GM23338 (cell line): ENCODE results near the gene FOXR1. TPM values are rescaled to one million over a fixed set of nuclear protein-coding genes. Genes with fewer than 3 reads are reported as not detected.
A peak's percentile ranks its signal among the peaks of the same experiment; 100 is the strongest.

Source experiments
- ATAC-seq: fragments of 200-7000 bp; cut with Tn5 transposase; 3 replicates; pipeline ENCODE4 v1.9.1; 2020
- DNase-seq: peaks from one replicate; pipeline ENCODE4 v3.0.0-alpha.2; 2015; ENCODE audit warnings: low spot score
- H2AFZ ChIP-seq: fragments of 200-600 bp; sonication (generic); 2 replicates; pipeline ENCODE4 v1.8.0; 2016; ENCODE audit warnings: antibody characterized with exemption, mild to moderate bottlenecking, moderate library complexity
- H3F3A ChIP-seq: fragments of 200-600 bp; sonication (generic); replicated peaks from 2 replicates; pipeline ENCODE4 v1.8.0; 2017; ENCODE audit warnings: antibody characterized with exemption, mixed run types, low read depth
- H3K27ac ChIP-seq: fragments of 200-600 bp; sonication (generic); 2 replicates; pipeline ENCODE4 v1.6.1; 2016; ENCODE audit warnings: low read depth
- H3K27me3 ChIP-seq: fragments of 200-600 bp; sonication (generic); 2 replicates; pipeline ENCODE4 v1.8.0; 2016; ENCODE audit warnings: mild to moderate bottlenecking, mixed run types, moderate library complexity; ENCODE audit not compliant: insufficient read depth
- H3K36me3 ChIP-seq: fragments of 200-600 bp; sonication (generic); 2 replicates; pipeline ENCODE4 v1.8.0; 2016; ENCODE audit warnings: mild to moderate bottlenecking; ENCODE audit not compliant: insufficient read depth
- H3K4me1 ChIP-seq: fragments of 200-600 bp; sonication (generic); 2 replicates; pipeline ENCODE4 v1.8.0; 2016; ENCODE audit warnings: mild to moderate bottlenecking, moderate library complexity; ENCODE audit not compliant: insufficient read depth
- H3K4me2 ChIP-seq: fragments of 200-600 bp; sonication (generic); 2 replicates; pipeline ENCODE4 v1.7.1; 2017; ENCODE audit warnings: mixed run types
- H3K4me3 ChIP-seq: fragments of 200-600 bp; sonication (generic); 2 replicates; pipeline ENCODE4 v1.6.1; 2016; ENCODE audit warnings: mixed run types
- H3K79me2 ChIP-seq: fragments of 200-600 bp; sonication (generic); replicated peaks from 2 replicates; pipeline ENCODE4 v1.8.0; 2017; ENCODE audit warnings: mild to moderate bottlenecking; ENCODE audit not compliant: insufficient read depth
- H3K9me2 ChIP-seq: fragments of 200-600 bp; sonication (generic); 2 replicates; pipeline ENCODE4 v1.8.0; 2017; ENCODE audit not compliant: insufficient read depth
- H4K20me1 ChIP-seq: fragments of 200-600 bp; sonication (generic); replicated peaks from 2 replicates; pipeline ENCODE4 v1.8.0; 2017; ENCODE audit warnings: mild to moderate bottlenecking; ENCODE audit not compliant: insufficient read depth
- H3K27ac Mint-ChIP-seq: 2 replicates; pipeline ENCODE4 v1.8.0; 2020; ENCODE audit warnings: inconsistent platforms, mild to moderate bottlenecking, moderate library complexity, mixed read lengths
- H3K27me3 Mint-ChIP-seq: 3 replicates; pipeline ENCODE4 v1.8.0; 2022; ENCODE audit warnings: low read depth, mild to moderate bottlenecking, moderate library complexity, mixed read lengths, inconsistent platforms; ENCODE audit not compliant: insufficient read depth, poor library complexity
- H3K36me3 Mint-ChIP-seq: 3 replicates; pipeline ENCODE4 v1.8.0; 2021; ENCODE audit warnings: low read depth, mild to moderate bottlenecking, inconsistent platforms, moderate library complexity, mixed read lengths
- H3K4me1 Mint-ChIP-seq: 3 replicates; pipeline ENCODE4 v1.8.0; 2020; ENCODE audit warnings: mild to moderate bottlenecking, inconsistent platforms, mixed read lengths
- H3K4me3 Mint-ChIP-seq: 3 replicates; pipeline ENCODE4 v1.8.0; 2021; ENCODE audit warnings: moderate library complexity, mild to moderate bottlenecking, inconsistent platforms, mixed read lengths
- H3K9me3 Mint-ChIP-seq: 3 replicates; pipeline ENCODE4 v1.8.0; 2020; ENCODE audit warnings: moderate library complexity, mild to moderate bottlenecking, inconsistent platforms, mixed read lengths
- CREB1 ChIP-seq: fragments of 250-450 bp; sonication (Bioruptor Pico); IDR thresholded peaks from 2 replicates; pipeline ENCODE4 v1.5.0; 2020; ENCODE audit warnings: low read depth, mild to moderate bottlenecking, moderate library complexity
- EZH2 ChIP-seq: fragments of 200-600 bp; sonication (generic); IDR thresholded peaks from one replicate; pipeline ENCODE4 v1.8.0; 2017; ENCODE audit warnings: antibody characterized with exemption, mild to moderate bottlenecking, low read depth; ENCODE audit not compliant: unreplicated experiment
- NANOG ChIP-seq: IDR thresholded peaks from 2 replicates; pipeline ENCODE4 v1.6.1; 2016; ENCODE audit warnings: antibody characterized with exemption, borderline replicate concordance
- POLR2AphosphoS5 ChIP-seq: IDR thresholded peaks from 2 replicates; pipeline ENCODE4 v1.6.1; 2016; ENCODE audit warnings: antibody characterized with exemption, low read depth
- STAT1 ChIP-seq: IDR thresholded peaks from one replicate; pipeline ENCODE4 v1.6.1; 2016; ENCODE audit warnings: antibody characterized with exemption; ENCODE audit not compliant: unreplicated experiment
- polyA plus RNA-seq: library from polyadenylated mRNA; unstranded; fragments of >200 nt; fragmentation: Nextera tagmentation; extraction: Ambion mirVana; gene quantifications from 2 replicates; pipeline ENCODE4 v1.2.1, GENCODE V29; 2016
- total RNA-seq: library from RNA; depleted of rRNA; stranded (reverse); fragments of >200 nt; shearing (Covaris generic); gene quantifications from 2 replicates; pipeline ENCODE4 v1.2.3, GENCODE V29; 2014
- TF ChIP-seq, protein P1 (sequence below), 2 experiments: fragments of 200-600 bp in 1 of 2; sonication (generic) in 1 of 2; conservative IDR thresholded peaks; 2 replicates each; pipeline versions ENCODE4 v1.5.1 to v1.6.1; 2016 to 2017; ENCODE audit warnings: antibody characterized with exemption in 2 of 2, low read depth in 2 of 2, mild to moderate bottlenecking in 2 of 2, moderate library complexity in 1 of 2
- TF ChIP-seq, protein P2 (sequence below): IDR thresholded peaks from 2 replicates; pipeline ENCODE4 v1.6.1; 2016; ENCODE audit warnings: antibody characterized with exemption
- TF ChIP-seq, protein P3 (sequence below): fragments of 250-450 bp; sonication (Bioruptor Pico); IDR thresholded peaks from 2 replicates; pipeline ENCODE4 v1.5.0; 2020; ENCODE audit warnings: mild to moderate bottlenecking, moderate library complexity

Gene FOXR1
- total and polyA plus RNA-seq, 2 experiments from 2014 or later = not detected

DNA sequence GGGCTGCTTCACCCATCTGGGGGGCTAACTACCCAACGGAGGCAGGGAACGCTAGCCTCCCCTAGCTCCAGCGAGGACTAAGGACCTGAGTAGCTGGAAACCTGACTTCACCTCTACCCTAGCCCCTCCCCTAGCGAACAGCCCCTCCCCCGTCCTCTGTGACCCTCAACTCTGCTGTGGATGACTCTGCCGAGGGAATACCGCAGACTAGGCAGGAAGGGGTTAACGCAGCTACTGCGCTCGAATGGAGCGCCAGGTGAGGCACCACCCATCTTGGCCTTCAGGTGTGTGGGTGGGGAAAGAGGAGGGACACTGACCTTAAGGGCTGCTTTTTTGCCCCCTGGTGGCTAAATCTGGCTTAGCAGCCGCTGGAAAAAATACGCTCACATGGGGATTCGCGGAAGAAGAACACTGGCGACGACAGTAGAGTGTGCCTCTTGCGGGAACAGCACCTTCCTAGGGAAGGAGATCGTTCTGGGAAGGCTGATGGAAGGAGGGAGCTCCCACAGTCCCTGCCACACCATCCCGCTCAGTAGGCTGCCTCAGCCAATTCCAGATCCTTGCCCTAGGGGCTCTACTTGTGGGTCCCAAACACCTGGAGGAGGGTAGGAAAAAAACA, 41.4 kb upstream of the FOXR1 start:
- Histone ChIP-seq H3K27me3 (peaks cover 13% of the 10 kb centered on the region), H3K9me2 (no peaks in the 10 kb centered on the region), H4K20me1 (no peaks in the 10 kb centered on the region), H2AFZ (no peak overlapping the region), H3K4me1 (peaks cover 25% of the 10 kb centered on the region), H3K79me2 (peaks cover 2% of the 10 kb centered on the region), H3F3A (no peaks in the 10 kb centered on the region; the same call in 1 of the 2 replicates), H3K4me3 (peak overlapping the region; percentile 99), H3K27ac (peak overlapping the region; percentile 82), H3K36me3 (no peaks in the 10 kb centered on the region), H3K4me2 (peak overlapping the region; percentile 97)
- peak; percentile 66 for ATAC-seq
- H3K27ac Mint-ChIP-seq = peak overlapping the region; percentile 90
- H3K36me3 Mint-ChIP-seq = peaks cover 3% of the 10 kb centered on the region; the same call in 1 of the 3 replicates
- TF ChIP-seq NANOG (0 out of 2 replicates have a peak, but pooled peaks have one; percentile 25), STAT1 (no peak), CREB1 (peak; percentile 41; the same call in 1 of the 2 replicates), POLR2AphosphoS5 (peak; percentile 69)
- TF ChIP-seq, protein P1, sequence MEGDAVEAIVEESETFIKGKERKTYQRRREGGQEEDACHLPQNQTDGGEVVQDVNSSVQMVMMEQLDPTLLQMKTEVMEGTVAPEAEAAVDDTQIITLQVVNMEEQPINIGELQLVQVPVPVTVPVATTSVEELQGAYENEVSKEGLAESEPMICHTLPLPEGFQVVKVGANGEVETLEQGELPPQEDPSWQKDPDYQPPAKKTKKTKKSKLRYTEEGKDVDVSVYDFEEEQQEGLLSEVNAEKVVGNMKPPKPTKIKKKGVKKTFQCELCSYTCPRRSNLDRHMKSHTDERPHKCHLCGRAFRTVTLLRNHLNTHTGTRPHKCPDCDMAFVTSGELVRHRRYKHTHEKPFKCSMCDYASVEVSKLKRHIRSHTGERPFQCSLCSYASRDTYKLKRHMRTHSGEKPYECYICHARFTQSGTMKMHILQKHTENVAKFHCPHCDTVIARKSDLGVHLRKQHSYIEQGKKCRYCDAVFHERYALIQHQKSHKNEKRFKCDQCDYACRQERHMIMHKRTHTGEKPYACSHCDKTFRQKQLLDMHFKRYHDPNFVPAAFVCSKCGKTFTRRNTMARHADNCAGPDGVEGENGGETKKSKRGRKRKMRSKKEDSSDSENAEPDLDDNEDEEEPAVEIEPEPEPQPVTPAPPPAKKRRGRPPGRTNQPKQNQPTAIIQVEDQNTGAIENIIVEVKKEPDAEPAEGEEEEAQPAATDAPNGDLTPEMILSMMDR (conservative IDR thresholded peaks at IDR 0.05; ENCODE audit: low read depth in 2 of 2) = peak; percentile 85 to 89
- TF ChIP-seq, protein P2, sequence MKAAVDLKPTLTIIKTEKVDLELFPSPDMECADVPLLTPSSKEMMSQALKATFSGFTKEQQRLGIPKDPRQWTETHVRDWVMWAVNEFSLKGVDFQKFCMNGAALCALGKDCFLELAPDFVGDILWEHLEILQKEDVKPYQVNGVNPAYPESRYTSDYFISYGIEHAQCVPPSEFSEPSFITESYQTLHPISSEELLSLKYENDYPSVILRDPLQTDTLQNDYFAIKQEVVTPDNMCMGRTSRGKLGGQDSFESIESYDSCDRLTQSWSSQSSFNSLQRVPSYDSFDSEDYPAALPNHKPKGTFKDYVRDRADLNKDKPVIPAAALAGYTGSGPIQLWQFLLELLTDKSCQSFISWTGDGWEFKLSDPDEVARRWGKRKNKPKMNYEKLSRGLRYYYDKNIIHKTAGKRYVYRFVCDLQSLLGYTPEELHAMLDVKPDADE = 0 out of 2 replicates have a peak, but pooled peaks have one; percentile 28
- H3K4me1 Mint-ChIP-seq = peaks cover 39% of the 10 kb centered on the region
- DNase-seq = peak; percentile 99
- peaks cover 22% of the 10 kb centered on the region for H3K27me3 Mint-ChIP-seq
- no peaks in the 10 kb centered on the region for H3K9me3 Mint-ChIP-seq
- peak overlapping the region; percentile 94 for H3K4me3 Mint-ChIP-seq

DNA sequence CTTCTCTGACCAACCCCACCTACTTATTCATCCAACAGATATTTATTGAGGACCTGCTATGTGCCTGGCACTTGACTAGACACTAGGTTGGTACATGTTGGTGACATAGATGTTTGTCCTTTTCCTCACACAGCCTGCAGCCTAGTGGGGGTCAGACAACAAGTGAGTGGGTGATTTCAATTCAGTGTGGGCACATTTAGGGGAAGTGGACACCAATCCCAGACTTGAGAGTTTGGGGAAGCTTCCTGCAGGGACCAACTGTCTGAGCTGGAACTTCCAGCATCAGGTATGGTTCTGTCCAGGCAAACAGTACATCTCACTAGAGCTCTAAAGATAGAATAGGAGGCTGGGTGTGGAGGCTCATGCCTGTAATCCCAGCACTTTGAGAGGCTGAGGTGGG, 40.0 kb upstream of the FOXR1 start:
- Histone ChIP-seq H3K4me1 (peaks cover 19% of the 10 kb centered on the region), H3K4me2 (no peak overlapping the region), H3K4me3 (no peak overlapping the region), H3K27ac (no peak overlapping the region), H3K27me3 (peaks cover 12% of the 10 kb centered on the region), H3K9me2 (no peaks in the 10 kb centered on the region), H4K20me1 (no peaks in the 10 kb centered on the region), H3F3A (no peaks in the 10 kb centered on the region), H3K79me2 (no peaks in the 10 kb centered on the region), H2AFZ (no peak overlapping the region), H3K36me3 (no peaks in the 10 kb centered on the region)
- DNase-seq (no peak), ATAC-seq (no peak)
- Mint-ChIP-seq H3K9me3 (no peaks in the 10 kb centered on the region), H3K36me3 (no peaks in the 10 kb centered on the region; the same call in 2 of the 3 replicates), H3K27ac (no peak overlapping the region), H3K4me1 (peaks cover 33% of the 10 kb centered on the region), H3K27me3 (peaks cover 23% of the 10 kb centered on the region), H3K4me3 (no peak overlapping the region)
- TF ChIP-seq EZH2 = no peak
- TF ChIP-seq, protein P3, sequence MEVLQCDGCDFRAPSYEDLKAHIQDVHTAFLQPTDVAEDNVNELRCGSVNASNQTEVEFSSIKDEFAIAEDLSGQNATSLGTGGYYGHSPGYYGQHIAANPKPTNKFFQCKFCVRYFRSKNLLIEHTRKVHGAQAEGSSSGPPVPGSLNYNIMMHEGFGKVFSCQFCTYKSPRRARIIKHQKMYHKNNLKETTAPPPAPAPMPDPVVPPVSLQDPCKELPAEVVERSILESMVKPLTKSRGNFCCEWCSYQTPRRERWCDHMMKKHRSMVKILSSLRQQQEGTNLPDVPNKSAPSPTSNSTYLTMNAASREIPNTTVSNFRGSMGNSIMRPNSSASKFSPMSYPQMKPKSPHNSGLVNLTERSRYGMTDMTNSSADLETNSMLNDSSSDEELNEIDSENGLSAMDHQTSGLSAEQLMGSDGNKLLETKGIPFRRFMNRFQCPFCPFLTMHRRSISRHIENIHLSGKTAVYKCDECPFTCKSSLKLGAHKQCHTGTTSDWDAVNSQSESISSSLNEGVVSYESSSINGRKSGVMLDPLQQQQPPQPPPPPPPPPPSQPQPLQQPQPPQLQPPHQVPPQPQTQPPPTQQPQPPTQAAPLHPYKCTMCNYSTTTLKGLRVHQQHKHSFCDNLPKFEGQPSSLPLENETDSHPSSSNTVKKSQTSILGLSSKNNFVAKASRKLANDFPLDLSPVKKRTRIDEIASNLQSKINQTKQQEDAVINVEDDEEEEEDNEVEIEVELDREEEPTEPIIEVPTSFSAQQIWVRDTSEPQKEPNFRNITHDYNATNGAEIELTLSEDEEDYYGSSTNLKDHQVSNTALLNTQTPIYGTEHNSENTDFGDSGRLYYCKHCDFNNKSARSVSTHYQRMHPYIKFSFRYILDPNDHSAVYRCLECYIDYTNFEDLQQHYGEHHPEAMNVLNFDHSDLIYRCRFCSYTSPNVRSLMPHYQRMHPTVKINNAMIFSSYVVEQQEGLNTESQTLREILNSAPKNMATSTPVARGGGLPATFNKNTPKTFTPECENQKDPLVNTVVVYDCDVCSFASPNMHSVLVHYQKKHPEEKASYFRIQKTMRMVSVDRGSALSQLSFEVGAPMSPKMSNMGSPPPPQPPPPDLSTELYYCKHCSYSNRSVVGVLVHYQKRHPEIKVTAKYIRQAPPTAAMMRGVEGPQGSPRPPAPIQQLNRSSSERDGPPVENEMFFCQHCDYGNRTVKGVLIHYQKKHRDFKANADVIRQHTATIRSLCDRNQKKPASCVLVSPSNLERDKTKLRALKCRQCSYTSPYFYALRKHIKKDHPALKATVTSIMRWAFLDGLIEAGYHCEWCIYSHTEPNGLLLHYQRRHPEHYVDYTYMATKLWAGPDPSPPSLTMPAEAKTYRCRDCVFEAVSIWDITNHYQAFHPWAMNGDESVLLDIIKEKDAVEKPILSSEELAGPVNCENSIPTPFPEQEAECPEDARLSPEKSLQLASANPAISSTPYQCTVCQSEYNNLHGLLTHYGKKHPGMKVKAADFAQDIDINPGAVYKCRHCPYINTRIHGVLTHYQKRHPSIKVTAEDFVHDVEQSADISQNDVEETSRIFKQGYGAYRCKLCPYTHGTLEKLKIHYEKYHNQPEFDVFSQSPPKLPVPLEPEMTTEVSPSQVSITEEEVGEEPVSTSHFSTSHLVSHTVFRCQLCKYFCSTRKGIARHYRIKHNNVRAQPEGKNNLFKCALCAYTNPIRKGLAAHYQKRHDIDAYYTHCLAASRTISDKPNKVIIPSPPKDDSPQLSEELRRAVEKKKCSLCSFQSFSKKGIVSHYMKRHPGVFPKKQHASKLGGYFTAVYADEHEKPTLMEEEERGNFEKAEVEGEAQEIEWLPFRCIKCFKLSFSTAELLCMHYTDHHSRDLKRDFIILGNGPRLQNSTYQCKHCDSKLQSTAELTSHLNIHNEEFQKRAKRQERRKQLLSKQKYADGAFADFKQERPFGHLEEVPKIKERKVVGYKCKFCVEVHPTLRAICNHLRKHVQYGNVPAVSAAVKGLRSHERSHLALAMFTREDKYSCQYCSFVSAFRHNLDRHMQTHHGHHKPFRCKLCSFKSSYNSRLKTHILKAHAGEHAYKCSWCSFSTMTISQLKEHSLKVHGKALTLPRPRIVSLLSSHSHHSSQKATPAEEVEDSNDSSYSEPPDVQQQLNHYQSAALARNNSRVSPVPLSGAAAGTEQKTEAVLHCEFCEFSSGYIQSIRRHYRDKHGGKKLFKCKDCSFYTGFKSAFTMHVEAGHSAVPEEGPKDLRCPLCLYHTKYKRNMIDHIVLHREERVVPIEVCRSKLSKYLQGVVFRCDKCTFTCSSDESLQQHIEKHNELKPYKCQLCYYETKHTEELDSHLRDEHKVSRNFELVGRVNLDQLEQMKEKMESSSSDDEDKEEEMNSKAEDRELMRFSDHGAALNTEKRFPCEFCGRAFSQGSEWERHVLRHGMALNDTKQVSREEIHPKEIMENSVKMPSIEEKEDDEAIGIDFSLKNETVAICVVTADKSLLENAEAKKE (CRISPR knock-in tag) = no peak
- TF ChIP-seq NANOG = no peak
